Measurements from ENCODE around the gene P4HB.

P4HB gene

GRCh38 chr17:81808778-81809555, 51.4 kb downstream of the P4HB start:
- peak; percentile 8 for DNase-seq

GRCh38 chr17:81807839-81808238, 52.5 kb downstream of the P4HB start:
- DNase-seq: no peak

GRCh38 chr17:81807210-81807719, 53.1 kb downstream of the P4HB start:
- no peak for DNase-seq

GRCh38 chr17:81806461-81807209, 53.7 kb downstream of the P4HB start:
- no peak for DNase-seq

- no peak for DNase-seq
Observed at GRCh38 chr17:81805707-81806460, 54.5 kb downstream of the P4HB start.

- no peak for DNase-seq
Observed at GRCh38 chr17:81804559-81805399, 55.6 kb downstream of the P4HB start.

- no peak for DNase-seq
Observed at GRCh38 chr17:81803728-81804558, 56.4 kb downstream of the P4HB start, which contains the start of gene GCGR. Gene GCGR (plus strand): TSS chr17:81804150. CDS start chr17:81809019, 4,869 bp downstream.

- DNase-seq: no peak
Observed at GRCh38 chr17:81802856-81803643, 57.3 kb downstream of the P4HB start.

GRCh38 chr17:81802048-81802758, 58.1 kb downstream of the P4HB start:
- DNase-seq: no peak

GRCh38 chr17:81801327-81801726, 59.0 kb downstream of the P4HB start:
- DNase-seq: no peak

- no peak for DNase-seq
Observed at GRCh38 chr17:81794509-81794908, 65.8 kb downstream of the P4HB start.

GRCh38 chr17:81794074-81794476, 66.3 kb downstream of the P4HB start:
- no peak for DNase-seq

Measured in activated naive CD4-positive, alpha-beta T cell treated with Interleukin-2 at 50 U/mL for 16 hours (primary cell).